NK-92 treated with Interleukin-12 subunit alpha and Interleukin-12 subunit beta, amount 100 ng/mL, for 24 hours (cell line): ENCODE measurements around the gene AP5B1.

Experiments
- DNase-seq: peaks from one replicate; lab custom pipeline; 2025; lab: John Stamatoyannopoulos, UW

Gene AP5B1

DNA sequence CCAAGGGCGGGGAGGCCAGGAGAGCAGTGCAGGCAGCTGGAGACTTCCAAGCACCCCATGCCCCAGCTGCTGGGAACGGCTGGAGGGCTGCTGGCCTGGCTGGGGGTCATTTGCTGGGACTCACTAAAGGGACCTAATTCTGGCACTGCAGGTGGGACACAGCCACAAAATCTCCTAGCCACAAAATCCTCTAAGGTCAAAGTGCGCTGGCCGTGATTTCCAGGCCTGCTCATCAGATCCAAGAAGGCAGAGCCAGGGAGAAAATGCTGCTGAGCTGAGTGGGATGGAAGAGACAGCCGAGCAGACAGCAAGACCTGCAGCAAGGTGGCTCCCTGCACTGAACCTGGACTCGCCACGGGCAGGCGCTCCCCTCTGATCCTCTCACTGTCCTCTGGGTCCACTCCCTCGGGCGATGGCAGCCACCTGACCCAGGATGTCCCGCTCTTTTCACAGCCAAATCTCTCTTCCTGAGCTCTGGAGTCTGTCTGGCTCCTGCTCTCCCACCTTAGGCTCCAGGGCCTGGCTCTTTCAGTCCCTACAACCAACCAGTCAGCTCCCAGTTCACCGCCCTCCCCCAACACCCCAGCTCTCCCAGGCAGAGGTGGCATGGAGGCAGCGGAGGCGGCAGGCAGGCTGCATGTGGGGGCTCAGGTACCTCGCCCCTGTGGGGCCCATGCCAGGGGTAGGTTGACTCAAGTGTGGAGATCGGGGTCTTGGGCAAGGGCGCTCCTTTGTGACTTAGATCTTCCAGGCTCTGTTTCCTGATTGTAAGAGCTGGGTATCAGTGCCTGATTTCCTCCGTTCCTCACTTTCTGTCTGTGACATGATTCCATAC, 20.6 kb upstream of the AP5B1 start:
- no peak for DNase-seq

DNA sequence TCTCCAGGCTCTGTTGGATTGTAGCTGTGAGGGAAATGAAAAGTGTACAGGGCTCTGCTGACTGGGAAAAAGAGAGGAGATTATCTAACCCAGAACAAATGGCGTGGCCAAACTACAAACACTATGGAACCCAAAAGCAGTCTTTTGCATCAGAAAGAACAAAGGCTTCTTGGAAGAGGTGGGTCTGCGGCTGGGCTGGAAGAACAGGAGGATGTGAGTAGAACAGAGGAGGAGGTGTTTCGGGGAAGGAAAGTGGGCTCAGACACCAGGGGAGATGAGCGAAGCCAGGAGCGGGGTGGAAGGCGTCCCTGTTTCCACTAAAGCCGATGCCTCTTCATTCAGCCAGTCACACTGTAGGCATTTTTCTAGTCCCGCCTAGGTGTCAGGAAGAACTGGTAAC, 18.1 kb upstream of the AP5B1 start:
- DNase-seq = no peak

DNA sequence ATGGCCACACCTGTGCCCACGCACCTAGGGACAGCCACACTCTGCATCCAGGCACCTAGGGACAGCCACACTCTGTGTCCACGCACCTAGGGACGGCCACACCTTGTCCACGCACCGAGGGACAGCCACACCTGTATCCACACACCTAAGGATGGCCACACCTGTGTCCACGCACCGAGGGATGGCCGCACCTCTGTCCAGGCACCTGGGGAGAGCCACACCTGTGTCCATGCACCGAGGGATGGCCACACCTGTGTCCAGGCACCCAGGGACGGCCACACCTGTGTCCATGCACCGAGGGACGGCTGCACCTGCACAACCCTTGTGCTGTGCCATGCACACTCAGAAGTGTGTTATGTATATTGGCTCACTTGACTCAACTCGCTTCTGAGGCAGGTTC, 16.9 kb upstream of the AP5B1 start:
- DNase-seq = no peak

DNA sequence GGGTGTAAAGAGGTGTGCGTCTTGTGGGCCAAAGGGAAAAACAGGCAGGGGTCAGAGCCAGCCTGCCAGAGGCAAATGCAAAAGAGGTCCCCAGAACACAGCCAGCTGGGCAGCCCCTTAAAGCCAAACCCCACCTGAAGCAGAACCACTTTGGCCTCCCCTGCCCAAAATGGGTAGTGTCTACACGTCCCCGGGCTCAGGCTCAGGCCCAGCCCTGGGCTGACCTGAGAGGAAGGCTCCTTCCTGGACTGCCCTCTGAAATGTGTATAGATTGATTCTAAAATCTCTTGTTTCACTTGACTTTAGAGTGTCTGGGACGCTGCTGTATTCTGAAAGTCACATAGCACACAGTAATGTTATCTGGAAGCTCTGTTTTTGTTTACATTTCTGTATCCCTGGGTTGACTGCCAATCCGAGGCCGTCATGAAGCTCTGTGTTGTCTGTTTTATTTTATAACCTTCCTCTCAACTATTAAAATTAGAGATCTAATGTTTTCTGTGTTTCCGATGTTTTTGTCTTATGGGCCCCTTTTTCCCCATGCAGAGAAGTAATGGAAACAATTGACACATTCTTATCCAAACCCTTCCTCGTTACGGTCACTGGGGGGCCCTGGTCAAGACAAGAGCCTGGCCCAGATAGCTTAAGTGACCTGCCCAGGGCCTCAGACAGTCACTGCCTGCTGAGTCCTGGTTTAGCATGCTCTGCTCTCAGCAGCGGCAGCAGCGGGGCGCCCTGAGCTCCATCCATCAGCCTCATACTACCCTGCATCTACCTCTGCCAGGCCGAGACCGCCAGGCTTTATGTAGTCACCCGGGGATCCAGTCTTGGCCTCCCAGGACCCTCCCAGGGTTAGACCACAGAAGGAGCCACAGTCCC, 16.2 kb upstream of the AP5B1 start:
- DNase-seq = no peak

DNA sequence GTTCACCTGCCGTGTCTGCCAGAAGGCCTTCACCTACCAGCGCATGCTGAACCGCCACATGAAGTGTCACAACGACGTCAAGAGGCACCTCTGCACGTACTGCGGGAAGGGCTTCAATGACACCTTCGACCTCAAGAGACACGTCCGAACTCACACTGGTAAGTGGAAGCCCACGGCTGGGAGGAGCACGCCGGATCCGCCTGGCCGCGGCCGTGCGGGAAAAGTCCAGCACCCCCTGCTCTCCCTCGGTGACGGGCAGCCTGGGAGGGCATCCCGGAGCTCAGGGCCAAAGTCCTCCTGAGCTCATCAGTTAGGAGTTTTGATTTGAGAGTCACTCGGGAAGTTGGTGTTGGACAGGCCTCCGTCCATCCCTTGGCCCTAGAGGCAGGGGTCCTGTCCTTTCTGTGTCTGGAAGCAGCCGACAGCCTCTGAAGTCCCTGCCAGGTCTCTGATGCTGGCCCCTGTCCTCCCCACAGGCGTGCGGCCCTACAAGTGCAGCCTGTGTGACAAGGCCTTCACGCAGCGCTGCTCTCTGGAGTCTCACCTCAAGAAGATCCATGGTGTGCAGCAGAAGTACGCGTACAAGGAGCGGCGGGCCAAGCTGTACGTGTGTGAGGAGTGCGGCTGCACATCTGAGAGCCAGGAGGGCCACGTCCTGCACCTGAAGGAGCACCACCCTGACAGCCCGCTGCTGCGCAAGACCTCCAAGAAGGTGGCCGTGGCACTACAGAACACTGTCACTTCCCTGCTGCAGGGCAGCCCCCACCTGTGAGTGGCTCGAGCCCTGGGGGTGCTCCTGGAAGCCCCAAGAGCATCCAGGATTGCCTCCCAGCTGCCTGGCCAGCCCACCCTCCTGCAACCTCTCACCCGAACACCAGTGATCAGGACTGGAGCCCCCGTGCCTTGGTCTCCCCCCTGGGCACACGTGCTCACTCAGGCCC, 14.1 kb upstream of the AP5B1 start:
- DNase-seq = no peak

DNA sequence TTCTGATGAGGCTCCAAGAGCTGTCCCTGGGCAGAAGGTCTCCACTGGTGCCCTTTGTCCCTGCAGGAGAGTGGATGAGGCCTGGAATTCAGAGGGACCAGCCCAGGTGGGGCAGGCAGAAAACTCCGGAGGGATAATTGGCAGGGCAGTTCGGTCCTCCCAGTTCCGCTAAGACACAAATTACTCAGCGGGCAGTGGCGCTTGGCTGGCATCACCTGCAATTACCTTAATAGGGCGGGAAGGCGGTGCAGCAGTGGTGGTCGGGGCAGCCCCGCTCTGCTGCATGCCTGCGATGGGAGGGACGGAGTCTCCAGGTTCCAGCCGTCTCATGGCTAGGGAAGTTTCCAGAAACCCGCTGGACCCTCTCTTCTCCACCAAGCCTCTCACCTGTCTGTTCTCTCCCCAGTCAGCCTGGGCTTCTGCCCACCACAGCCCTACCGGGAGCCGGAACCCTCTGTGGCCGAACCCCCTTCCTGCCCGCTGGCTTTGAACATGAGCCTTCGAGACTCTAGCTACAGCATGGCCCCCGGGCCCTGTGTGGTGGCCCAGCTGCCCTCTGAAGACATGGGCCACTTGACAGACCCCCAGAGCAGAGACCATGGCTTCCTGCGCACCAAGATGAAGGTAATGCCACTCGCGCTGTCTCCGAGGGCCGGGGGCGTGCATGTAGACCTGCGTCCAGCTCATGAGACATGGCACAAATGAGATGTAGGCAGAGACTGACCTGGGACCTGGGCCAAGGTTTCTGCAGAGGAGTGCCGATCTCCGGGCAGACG, 13.0 kb upstream of the AP5B1 start:
- no peak for DNase-seq

DNA sequence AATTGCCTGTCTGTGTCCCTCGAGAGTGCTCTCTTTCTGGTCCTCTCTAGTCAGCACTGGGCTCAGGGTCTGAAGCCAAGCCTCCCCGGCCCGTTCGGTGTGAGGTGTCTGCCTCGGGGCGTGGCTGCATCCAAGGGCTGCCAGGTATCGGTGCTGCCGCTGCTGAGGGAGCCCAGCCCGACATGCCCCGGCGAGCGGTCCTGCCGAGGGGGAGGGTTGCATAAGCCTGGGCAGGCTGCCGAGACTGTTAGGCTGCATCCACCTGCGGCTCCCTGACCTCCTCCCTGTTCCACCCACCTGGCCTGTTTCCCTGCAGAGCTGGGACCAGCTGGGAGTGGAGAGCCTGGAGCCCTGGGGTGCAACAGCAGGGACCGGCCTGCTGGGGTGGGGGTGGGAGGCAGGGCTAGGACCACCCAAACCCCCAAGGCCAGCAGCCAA, 12.4 kb upstream of the AP5B1 start:
- DNase-seq = no peak

DNA sequence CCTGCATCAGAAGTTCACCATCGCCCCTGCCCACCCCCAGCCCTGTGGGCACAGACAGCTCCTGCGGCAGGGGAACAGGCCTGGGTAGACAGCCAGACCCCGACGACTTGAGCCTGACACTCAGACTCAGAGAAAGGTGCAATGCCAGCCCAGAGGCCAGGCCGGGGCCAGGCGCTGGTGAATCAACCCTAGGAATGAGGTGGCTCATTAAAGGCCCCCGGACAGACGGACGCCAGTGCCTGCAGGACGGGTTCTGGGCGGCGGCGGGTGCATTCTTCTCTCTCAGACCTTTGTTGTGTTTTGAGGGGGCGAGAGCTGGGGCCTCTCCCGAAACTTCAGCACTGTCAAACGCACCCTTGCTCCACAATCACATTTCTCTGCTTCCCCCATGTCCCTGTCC, 11.7 kb upstream of the AP5B1 start:
- no peak for DNase-seq

DNA sequence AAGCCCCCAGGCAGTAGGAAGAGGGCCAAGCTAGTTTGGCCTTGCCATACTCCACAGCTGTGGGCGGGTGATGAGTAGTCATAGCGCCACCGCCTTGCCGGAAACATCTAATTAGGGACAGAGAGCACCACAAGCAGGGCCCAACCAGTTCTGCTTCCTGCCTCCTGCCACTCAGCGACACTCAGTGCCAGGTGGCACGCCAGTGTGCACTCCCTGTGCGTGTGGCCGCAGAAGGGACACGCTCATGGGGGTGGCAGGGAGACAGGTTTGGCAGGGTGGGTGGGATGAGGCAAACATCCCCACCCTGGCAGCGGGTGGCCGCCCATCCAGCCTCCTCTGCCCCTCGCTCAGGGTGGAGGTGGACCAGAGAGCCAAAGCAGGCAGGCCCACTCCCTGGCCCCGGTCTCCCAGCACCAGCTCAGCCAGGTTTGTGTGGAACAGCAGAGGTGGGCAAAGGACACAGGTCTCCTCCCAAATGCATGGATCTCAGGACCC, 11.0 kb upstream of the AP5B1 start:
- DNase-seq = no peak

DNA sequence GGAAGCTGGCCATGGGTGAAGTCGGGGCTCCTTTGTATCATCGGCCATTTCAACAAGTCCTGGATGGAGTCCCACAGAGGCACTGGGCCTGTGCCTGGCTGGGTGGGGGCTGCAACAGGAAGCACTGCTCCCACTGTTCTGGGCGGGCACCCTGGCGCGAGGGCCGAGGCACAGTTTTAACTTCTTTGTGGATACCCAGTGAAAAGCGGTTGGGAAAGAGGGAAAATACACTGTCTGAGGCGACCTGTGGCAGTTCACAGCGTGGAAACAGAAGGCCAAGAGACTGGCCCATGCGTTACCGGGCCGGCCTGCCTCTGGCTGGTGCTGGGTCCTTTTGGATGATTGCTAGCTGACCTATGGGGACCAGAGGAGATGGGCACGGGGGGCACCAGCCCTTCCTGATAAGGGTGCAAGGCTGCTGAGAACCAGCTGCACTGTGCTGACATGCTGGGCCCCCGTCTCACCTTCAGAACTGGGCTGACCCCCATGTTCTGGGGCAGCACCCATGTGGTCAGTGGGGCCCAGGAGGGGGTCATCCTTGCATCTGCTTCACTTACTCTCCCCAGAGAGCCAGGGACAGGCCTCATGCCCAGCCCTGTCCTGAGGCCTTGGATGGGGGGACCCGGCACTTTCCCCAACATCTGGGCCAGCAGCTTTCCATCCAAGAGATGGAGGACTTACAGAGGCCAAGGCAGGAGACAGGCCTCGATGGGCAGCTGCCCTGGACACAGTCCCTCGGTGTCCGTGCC, 10.3 kb upstream of the AP5B1 start:
- no peak for DNase-seq

DNA sequence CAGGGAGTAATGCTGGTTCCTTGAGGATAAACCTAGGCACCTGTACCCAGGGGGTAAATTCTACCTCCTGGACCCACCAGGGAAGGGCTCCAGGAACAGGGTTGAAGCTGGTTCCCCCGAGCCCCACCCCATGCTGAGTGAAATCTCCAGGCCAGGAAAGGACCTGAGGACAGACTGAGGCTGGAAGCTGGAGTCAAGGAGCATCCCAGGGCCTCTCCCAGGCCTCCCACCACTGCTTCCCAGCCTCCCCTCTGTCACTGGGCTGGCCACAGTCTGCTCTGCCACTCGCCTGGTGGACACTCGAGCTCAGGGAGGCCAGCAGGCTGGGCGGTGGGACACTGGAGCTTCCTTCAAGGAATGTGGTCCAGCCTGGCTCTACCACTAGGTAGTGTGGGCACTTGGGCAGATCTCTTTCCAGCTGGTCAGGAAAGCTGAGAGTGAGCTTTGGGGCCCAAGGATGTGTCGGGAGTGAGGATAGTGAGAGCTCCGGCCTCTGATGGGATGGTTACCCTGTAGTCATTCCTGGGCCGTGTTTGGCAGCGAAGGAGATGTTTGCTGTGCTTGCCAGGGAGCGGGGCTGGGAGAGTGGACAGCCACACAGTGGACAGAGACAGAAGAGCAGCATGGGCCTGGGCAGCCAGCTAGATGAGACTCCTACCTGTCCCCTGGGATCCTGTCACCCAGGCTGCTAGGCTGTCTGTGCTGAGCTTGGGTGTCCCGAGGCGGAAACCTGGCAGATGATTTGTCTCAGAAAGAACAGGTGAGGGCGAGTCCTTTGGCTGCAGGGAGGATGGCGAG, 9.5 kb upstream of the AP5B1 start:
- DNase-seq = no peak

DNA sequence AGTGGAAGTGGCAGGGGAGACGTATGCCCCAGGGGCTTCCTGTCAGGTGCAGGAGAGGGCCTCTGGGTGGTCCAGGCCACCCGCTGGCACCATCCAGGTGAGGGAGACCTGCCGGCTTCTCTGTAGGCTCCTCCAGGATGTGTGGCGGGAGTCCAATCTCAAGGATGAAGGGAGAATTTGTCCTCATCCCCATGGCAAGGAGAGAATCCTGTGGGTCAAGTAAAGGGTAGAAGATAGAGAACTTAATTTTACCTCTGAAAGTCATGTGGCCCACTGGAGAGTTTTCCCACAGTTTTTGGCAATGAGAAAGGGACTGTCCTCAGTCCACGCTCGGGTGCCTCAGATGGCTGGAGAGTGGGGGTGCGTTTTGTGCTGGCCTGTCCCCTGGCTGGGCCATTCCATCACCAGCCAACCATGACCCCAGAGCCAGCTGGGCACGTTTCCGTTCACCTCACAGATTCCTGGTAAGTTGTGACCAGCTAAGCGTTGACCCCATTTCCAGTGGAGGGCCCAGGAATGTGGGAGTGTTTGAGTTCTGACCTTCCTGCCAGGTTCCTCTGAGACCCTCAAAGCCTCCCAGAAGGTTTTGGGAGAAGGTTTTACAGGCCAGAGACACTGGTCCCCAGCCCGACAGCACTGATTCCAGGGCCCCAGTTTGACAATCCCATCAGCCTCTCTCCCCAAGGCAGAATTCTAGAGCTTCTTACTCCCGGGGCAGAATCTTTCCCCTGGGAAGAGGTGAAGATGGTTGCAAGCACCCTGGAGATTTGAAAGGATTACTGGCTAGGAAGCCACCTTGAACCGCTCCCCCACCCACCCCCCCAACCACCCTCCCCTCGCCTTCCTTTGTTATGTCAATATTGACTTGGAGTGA, 8.7 kb upstream of the AP5B1 start:
- no peak for DNase-seq

DNA sequence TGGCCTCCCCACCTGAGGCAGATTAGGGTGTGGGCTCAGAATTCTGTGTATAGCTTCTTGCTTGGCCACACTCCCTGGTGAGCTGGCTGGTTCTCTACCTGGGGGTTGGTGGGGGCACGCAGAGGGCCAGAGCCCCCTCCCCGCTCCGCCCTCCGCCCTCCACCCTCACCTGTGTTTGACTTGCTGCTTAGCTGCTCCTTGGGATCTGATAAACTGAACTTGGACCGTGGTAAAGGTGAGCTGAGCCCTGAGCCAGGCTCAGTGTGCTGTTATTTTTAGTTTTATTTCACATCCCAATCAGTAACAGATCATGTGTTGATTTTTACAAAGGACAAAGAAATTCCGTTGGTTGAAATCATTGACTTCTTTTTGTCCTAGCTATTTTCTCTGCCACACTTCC, 8.0 kb upstream of the AP5B1 start:
- no peak for DNase-seq

DNA sequence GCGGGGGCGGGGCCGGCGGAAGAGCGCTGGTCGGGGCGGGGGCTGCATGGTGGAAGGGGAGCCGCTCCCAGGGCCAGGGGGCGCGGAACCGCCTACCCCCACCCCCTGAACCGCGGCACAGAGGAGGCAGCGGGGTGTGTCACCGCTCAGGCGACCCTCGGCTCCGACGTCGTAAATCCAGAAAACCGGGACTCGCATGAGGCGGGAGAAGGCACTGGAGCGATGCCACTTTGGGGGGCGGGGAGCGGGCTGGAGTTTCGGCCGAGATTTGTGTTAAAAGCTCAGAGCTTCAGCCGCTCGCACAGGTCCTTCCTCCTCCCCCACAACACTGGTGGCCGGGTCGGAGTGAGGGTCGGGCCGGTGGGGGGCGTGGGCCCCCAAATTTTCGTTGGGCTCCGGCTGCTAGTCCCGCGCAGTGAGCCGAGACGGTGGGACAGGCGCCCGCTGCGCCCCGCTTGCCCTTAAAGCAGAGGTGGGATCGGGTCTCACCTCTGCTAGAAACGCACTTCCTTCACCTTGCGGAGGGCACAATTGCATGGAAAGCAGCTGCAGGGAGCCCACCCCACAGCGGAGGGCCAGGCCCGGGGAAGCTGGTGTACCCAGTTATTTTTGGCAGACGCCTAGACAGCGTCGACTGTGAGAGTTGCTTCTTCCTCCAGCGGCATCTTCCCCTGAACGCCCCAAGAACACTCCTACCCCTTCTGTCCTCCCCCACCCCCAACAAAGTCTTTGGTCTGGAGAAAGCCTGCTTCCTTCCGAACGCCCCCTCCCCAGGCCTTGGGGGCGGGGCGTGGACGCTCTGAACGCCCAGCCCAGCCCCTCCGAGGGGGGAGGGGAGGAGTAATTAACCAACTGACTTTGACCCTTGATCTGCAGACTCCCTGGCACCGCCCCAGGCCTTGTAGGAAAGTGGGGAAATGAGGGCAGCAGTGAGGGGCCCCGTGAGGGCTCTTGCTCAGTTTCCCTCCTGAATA, 7.2 kb upstream of the AP5B1 start:
- DNase-seq = no peak

DNA sequence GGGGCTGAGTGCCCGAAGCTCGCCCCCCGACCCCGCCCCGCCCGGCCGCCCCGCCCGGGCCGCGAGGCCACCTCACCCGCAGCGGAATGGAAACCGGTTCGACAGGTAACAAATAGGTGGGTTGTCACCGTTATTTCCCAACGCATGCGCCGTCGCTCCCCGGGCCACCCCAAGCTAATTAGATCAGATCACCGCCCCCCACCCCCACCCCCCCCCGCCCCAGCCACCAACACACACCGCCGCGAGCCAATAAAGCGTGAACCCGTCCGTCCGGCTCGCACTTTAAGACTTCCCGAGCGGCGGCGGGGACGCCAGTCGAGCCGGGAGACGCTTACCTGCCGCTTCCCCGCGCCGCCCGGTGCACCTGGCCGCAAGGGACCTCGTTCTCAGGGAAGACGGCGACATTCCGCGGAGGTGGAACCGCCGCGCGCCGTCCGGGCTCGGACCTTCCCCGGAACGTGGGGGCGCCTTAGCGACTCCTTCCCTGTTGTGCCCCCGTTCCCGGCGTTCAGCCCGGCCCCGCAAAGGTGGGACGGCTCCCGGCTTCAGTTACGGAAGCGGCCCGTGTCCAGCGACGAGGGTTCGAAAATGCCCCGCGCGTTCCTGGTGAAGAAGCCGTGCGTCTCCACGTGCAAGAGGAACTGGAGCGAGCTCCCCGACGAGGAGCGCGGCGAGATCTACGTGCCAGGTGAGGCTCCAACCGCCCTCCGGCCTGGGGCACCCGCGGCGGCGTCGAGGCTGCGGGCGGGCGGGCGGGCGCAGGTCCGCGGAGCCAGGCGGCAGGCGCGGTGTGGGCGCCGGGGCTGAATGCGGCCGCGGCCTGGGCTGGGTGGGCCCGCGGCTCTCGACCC, 6.2 kb upstream of the AP5B1 start, which contains the start of gene OVOL1:
Gene OVOL1, plus strand, starts transcription at position 278 of the 851 bp plus-strand sequence. Its CDS starts 311 bp downstream, at position 589.
- no peak for DNase-seq
